T-helper 1 cell treated with Interleukin-12 subunit alpha and Interleukin-12 subunit beta and Interleukin-4 antibody, amounts not matched to agents 30 μg/mL and 1 μg/mL, for 36 hours (primary cell): ENCODE data around the gene PICK1.

Experiments
- H3K27ac Mint-ChIP-seq: one replicate; pipeline ENCODE4 v1.8.0; 2021; ENCODE audit warnings: mild to moderate bottlenecking, mixed read lengths
- H3K27me3 Mint-ChIP-seq: one replicate; pipeline ENCODE4 v1.8.0; 2021; ENCODE audit warnings: low read depth, mixed read lengths
- H3K36me3 Mint-ChIP-seq: one replicate; pipeline ENCODE4 v1.8.0; 2021; ENCODE audit warnings: low read depth, mixed read lengths
- H3K4me1 Mint-ChIP-seq: one replicate; pipeline ENCODE4 v1.8.0; 2021; ENCODE audit warnings: low read depth, mixed read lengths
- H3K4me3 Mint-ChIP-seq: one replicate; pipeline ENCODE4 v1.8.0; 2021; ENCODE audit warnings: mild to moderate bottlenecking, moderate library complexity, mixed read lengths
- H3K9me3 Mint-ChIP-seq: one replicate; pipeline ENCODE4 v1.8.0; 2021; ENCODE audit warnings: mixed read lengths

Gene PICK1

GRCh38 chr22:38056969-38057891 lies at the start of gene PICK1:
Gene PICK1 (plus strand): TSS chr22:38057404. CDS start chr22:38057810, 406 bp downstream.
- Mint-ChIP-seq H3K4me1 (peaks cover 15% of the 10 kb centered on the region), H3K27ac (peak within 1 kb of the TSS; percentile 96), H3K36me3 (peaks cover 4% of the 10 kb centered on the region), H3K27me3 (peaks cover 4% of the 10 kb centered on the region), H3K4me3 (peak within 1 kb of the TSS; percentile 93), H3K9me3 (no peaks in the 10 kb centered on the region)

DNA sequence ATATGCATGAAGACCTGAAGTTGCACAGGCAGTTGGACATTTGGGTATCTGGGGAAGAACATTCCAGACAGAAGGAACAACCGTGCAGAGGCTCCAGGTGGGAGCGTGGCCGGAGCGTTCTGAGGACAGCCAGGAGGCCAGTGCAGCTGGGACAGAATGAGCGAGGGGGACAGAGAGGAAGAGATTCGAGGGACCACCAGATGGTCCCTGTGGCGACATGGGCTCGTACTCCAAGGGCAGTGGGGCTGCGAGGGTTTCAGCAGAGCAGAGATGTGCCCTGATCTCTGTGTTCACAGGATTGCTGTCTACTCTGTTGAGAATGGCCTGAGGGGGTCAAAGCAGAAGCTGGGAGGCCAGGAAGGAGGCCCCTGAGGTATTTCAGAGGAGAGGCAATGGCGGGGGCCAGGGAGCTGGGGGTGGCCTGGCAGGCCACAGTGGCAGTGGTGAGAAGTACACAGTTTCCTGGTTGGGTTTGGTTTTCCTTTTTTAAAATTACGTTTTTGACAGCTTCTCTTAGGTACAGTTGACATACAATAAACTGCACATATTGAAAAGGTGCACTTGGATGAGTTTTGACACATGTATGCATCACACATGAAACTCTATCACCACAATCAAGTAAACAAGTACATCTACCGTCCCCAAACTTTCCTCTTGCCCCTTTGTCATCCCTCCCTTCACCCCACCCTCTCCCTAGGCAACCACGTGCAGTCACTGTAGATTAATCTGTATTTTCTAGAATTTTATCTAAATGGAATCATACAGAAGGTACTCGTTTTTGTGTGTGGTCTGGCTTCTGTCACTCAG lies 48.0 kb upstream of the PICK1 start:
- H3K4me1 Mint-ChIP-seq, result no peaks in the 10 kb centered on the region
- H3K27me3 Mint-ChIP-seq, result peaks cover 4% of the 10 kb centered on the region
- no peaks in the 10 kb centered on the region for H3K9me3 Mint-ChIP-seq
- H3K36me3 Mint-ChIP-seq, result no peaks in the 10 kb centered on the region
- no peak overlapping the region for H3K4me3 Mint-ChIP-seq
- no peak overlapping the region for H3K27ac Mint-ChIP-seq

GRCh38 chr22:38012604-38013072 lies 44.6 kb upstream of the PICK1 start:
- no peaks in the 10 kb centered on the region for H3K9me3 Mint-ChIP-seq
- no peaks in the 10 kb centered on the region for H3K36me3 Mint-ChIP-seq

DNA sequence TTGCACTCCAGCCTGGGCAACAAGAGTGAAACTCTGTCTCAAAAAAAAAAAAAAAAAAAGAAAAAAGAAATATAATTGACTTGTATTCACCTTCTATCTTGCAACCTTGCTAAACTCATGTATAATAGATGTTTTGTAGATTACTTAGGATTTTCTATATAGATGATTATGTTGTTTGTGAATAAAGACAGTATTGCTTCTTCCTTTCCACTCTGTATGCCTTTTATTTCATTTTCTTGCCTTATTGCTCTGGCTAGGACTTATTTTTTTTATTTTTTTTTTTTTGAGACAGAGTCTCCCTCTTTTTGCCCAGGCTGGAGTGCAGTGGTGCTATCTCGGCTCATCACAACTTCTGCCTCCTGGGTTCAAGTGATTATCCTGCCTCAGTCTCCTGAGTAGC lies 43.1 kb upstream of the PICK1 start:
- no peaks in the 10 kb centered on the region for H3K9me3 Mint-ChIP-seq
- peaks cover 4% of the 10 kb centered on the region for H3K27me3 Mint-ChIP-seq
- no peak overlapping the region for H3K4me3 Mint-ChIP-seq
- no peak overlapping the region for H3K27ac Mint-ChIP-seq
- H3K36me3 Mint-ChIP-seq, result no peaks in the 10 kb centered on the region
- H3K4me1 Mint-ChIP-seq, result no peaks in the 10 kb centered on the region

More at GRCh38 chr22:38012604-38013072, 44.6 kb upstream of the PICK1 start:
- Mint-ChIP-seq H3K27ac (no peak overlapping the region), H3K4me3 (no peak overlapping the region), H3K27me3 (peaks cover 4% of the 10 kb centered on the region), H3K4me1 (no peaks in the 10 kb centered on the region)

GRCh38 chr22:38016182-38017151 lies 40.7 kb upstream of the PICK1 start:
- Mint-ChIP-seq H3K27me3 (peaks cover 4% of the 10 kb centered on the region), H3K36me3 (no peaks in the 10 kb centered on the region), H3K9me3 (no peaks in the 10 kb centered on the region), H3K27ac (no peak overlapping the region), H3K4me3 (no peak overlapping the region), H3K4me1 (no peaks in the 10 kb centered on the region)

DNA sequence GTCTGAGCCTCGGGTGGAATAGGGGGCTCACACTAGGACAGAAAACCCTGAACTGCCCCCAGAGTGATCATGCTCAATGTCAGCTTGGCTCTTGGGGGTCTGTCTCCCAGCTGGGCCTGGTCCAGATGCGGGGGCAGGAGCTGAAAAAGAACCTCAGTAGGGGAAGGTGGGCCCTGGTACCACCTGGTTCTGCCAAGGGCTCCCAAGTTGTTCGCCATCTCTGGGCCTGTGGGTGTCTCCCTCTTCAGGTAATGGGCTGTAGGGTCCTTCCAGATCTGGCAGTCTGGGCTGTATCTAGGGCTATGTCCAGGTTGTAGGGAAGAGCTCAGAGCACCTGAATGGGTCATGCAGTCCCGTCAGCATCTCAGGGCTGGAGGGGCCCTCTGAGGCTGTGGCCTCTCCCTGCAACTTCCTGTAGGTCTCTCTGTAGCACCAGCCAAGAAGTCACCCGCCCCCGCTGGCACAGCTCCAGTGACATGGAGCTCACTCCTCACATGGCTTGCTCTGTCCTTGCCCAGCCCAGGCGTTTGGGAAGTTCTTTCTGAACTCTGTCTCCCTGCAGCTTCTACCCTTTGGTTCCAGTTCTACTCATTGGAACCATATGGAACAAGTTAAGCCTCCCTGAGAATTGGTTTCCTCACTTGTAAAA lies 39.8 kb upstream of the PICK1 start:
- H3K4me3 Mint-ChIP-seq, result no peak overlapping the region
- peaks cover 3% of the 10 kb centered on the region for H3K27me3 Mint-ChIP-seq
- H3K36me3 Mint-ChIP-seq, result no peaks in the 10 kb centered on the region
- H3K4me1 Mint-ChIP-seq, result no peaks in the 10 kb centered on the region
- no peaks in the 10 kb centered on the region for H3K9me3 Mint-ChIP-seq
- H3K27ac Mint-ChIP-seq, result no peak overlapping the region

GRCh38 chr22:38017939-38018885 lies 39.0 kb upstream of the PICK1 start:
- Mint-ChIP-seq H3K9me3 (no peaks in the 10 kb centered on the region), H3K27ac (no peak overlapping the region), H3K4me3 (no peak overlapping the region)

DNA sequence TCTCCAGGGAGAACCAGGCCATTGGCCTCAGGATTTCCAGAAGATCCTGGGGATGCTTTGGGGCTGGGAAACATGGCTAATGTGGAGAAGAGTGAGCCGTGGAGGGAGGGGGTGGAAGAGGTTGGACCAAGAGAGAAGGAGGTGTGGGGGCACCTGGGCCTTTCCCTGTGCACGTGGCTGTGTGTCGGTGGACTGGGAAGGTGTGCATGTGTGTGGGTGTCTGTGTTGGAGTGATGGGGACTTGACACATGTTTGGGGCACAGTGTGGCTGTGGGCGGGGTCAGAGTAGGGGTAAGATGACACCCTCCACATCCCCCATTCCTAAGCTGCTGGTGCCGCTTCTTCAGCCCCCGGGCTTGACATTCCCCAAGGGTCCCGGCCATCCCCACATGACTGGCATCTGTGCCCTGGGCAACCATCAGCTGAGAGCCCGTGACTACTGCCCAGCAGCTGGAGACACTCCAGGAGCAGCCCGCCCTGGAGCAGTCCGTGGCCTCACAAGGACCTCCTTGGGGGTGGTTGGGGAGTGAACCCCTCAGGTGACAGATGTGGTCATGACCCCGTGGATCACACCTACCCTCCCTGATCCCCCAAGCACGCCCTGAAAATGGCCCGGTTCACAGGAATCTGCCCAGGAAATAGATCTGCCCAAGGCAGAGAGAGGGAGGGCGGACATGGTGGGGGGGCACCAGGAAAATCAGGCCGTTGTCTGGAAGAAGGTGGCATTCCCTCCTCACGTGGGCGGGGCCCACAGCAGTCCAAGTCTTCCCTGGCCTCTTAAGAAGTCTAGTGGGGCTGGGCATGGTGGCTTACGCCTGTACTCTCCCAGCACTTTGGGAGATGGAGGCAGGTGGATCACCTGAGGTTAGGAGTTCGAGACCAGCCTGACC lies 38.0 kb upstream of the PICK1 start:
- Mint-ChIP-seq H3K27me3 (no peaks in the 10 kb centered on the region), H3K4me1 (no peaks in the 10 kb centered on the region), H3K36me3 (no peaks in the 10 kb centered on the region), H3K27ac (no peak overlapping the region), H3K4me3 (no peak overlapping the region), H3K9me3 (no peaks in the 10 kb centered on the region)

More at GRCh38 chr22:38017939-38018885, 39.0 kb upstream of the PICK1 start:
- Mint-ChIP-seq H3K36me3 (no peaks in the 10 kb centered on the region), H3K27me3 (no peaks in the 10 kb centered on the region), H3K4me1 (no peaks in the 10 kb centered on the region)

- Mint-ChIP-seq H3K36me3 (no peaks in the 10 kb centered on the region), H3K9me3 (no peaks in the 10 kb centered on the region), H3K4me1 (no peaks in the 10 kb centered on the region), H3K4me3 (no peak overlapping the region), H3K27ac (no peak overlapping the region), H3K27me3 (no peaks in the 10 kb centered on the region)
Measured at GRCh38 chr22:38021206-38021605, 36.0 kb upstream of the PICK1 start.

- Mint-ChIP-seq H3K4me3 (no peak overlapping the region), H3K4me1 (no peaks in the 10 kb centered on the region)
Measured at GRCh38 chr22:38023045-38023444, 34.2 kb upstream of the PICK1 start.

GRCh38 chr22:38025514-38025913 lies 31.7 kb upstream of the PICK1 start:
- Mint-ChIP-seq H3K4me1 (no peaks in the 10 kb centered on the region), H3K4me3 (no peak overlapping the region), H3K27ac (no peak overlapping the region), H3K36me3 (no peaks in the 10 kb centered on the region), H3K27me3 (no peaks in the 10 kb centered on the region), H3K9me3 (no peaks in the 10 kb centered on the region)

More at GRCh38 chr22:38023045-38023444, 34.2 kb upstream of the PICK1 start:
- Mint-ChIP-seq H3K9me3 (no peaks in the 10 kb centered on the region), H3K27me3 (no peaks in the 10 kb centered on the region), H3K27ac (no peak overlapping the region), H3K36me3 (no peaks in the 10 kb centered on the region)
